ENCODE results near the gene PGR.
"Not testable (repeated sequence)": the region's sequence is repeated elsewhere in the genome, so short reads cannot be mapped to it uniquely, and the experiment has no call there.

Gene PGR

DNA sequence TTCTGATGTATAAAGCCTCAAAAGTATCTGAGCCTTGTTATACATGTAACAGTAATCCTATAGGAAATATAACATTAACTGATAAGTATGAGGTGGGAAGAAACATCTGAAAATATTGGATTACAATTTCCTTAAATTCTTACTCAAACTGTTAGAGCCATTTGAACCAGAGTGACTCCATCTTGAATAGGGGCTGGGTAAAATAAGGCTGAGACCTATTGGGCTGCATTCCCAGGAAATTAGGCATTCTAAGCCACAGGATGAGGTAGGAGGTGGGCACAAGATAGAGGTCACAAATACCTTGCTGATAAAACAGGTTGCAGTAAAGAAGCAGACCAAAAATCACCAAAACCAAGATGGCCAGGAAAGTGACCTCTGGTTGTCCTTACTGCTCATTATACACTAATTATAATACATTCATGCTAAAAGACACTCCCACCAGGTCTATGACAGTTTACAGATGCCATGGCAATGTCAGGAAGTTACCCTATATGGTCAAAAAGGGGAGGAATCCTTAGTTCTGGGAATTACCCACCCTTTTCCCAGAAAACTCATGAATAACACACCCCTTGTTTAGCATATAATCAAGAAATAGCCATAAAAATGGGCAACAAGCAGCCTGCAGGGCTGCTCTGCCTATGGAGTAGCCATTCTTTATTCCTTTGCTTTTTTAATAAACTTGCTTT is 114.9 kb downstream of the PGR start:
- no peak overlapping the region for H3K4me3 ChIP-seq (ENCODE audit: insufficient read depth, low read length, poor library complexity, severe bottlenecking)
- H3K9me2 ChIP-seq (replicated peaks; ENCODE audit: insufficient read depth, low read length): no peaks in the 10 kb centered on the region
- H3K27me3 ChIP-seq (ENCODE audit: low read length): no peaks in the 10 kb centered on the region
- H2AFZ ChIP-seq (ENCODE audit: low read depth, low read length, severe bottlenecking): no peak overlapping the region
- H4K20me1 ChIP-seq (ENCODE audit: low read depth, low read length): no peaks in the 10 kb centered on the region
- H3K79me2 ChIP-seq (ENCODE audit: insufficient read depth, low read length): no peaks in the 10 kb centered on the region
- no peak overlapping the region for H3K27ac ChIP-seq (ENCODE audit: low read depth, low read length)
- no peaks in the 10 kb centered on the region for H3K9me3 ChIP-seq (ENCODE audit: insufficient read depth, low read length)
- H3F3A ChIP-seq (ENCODE audit: insufficient read depth): no peaks in the 10 kb centered on the region
- no peaks in the 10 kb centered on the region for H3K36me3 ChIP-seq (ENCODE audit: low read length)
- H3K9ac ChIP-seq (ENCODE audit: low read length): no peak overlapping the region
- no peak overlapping the region for H3K4me2 ChIP-seq (ENCODE audit: low read depth, low read length, poor library complexity, severe bottlenecking)
- TF ChIP-seq, protein P1, sequence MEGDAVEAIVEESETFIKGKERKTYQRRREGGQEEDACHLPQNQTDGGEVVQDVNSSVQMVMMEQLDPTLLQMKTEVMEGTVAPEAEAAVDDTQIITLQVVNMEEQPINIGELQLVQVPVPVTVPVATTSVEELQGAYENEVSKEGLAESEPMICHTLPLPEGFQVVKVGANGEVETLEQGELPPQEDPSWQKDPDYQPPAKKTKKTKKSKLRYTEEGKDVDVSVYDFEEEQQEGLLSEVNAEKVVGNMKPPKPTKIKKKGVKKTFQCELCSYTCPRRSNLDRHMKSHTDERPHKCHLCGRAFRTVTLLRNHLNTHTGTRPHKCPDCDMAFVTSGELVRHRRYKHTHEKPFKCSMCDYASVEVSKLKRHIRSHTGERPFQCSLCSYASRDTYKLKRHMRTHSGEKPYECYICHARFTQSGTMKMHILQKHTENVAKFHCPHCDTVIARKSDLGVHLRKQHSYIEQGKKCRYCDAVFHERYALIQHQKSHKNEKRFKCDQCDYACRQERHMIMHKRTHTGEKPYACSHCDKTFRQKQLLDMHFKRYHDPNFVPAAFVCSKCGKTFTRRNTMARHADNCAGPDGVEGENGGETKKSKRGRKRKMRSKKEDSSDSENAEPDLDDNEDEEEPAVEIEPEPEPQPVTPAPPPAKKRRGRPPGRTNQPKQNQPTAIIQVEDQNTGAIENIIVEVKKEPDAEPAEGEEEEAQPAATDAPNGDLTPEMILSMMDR (IDR thresholded peaks at IDR 0.05; ENCODE audit: insufficient read depth, low read length, poor library complexity, severe bottlenecking): no peak
- no peak for TF ChIP-seq EZH2phosphoT487 (conservative IDR thresholded peaks at IDR 0.05; ENCODE audit: low read length)

DNA sequence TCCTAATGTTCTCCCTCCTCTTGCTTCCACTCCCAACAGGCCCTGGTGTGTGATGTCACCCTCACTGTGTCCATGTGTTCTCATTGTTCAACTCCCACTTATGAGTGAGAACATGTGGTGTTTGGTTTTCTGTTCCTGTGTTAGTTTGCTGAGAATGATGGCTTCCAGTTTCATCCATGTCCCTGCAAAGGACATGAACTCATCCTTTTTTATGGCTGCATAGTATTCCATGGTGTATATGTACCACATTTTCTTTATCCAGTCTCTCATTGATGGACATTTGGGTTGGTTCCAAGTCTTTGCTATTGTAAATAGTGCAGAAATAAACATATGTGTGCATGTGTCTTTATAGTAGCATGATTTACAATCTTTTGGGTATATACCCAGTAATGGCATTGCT is 115.9 kb downstream of the PGR start:
- not testable (repeated sequence) for H4K20me1 ChIP-seq (ENCODE audit: low read depth, low read length); H3K9me2 ChIP-seq (replicated peaks; ENCODE audit: insufficient read depth, low read length); H3K27ac ChIP-seq (ENCODE audit: low read depth, low read length); H3K9ac ChIP-seq (ENCODE audit: low read length); H3K4me3 ChIP-seq (ENCODE audit: insufficient read depth, low read length, poor library complexity, severe bottlenecking); H3K9me3 ChIP-seq (ENCODE audit: insufficient read depth, low read length); H3K4me2 ChIP-seq (ENCODE audit: low read depth, low read length, poor library complexity, severe bottlenecking); H2AFZ ChIP-seq (ENCODE audit: low read depth, low read length, severe bottlenecking); H3K79me2 ChIP-seq (ENCODE audit: insufficient read depth, low read length); H3K27me3 ChIP-seq (ENCODE audit: low read length); H3K36me3 ChIP-seq (ENCODE audit: low read length); H3F3A ChIP-seq (ENCODE audit: insufficient read depth)

DNA sequence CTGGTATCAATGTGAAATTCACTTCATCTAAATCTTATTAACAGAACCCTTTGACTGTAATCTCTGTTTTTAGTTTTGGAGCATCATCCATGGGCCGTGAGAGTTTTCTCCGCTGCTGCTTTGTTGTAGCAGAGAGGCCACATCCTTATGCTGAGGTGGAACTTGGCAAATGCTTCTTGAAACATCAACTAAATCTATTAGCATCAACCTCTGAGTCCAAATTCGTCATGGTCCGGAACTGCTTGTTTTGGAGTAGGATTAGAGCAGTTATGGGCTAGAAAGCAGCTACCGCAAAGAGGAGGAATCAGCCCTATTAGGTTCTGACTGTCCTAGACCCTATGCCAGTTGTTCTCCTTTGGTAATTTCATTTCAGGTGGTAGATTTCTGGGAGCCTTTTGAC is 117.7 kb downstream of the PGR start:
- no peak overlapping the region for H3K4me3 ChIP-seq (ENCODE audit: insufficient read depth, low read length, poor library complexity, severe bottlenecking)
- H2AFZ ChIP-seq (ENCODE audit: low read depth, low read length, severe bottlenecking): no peak overlapping the region
- H3K9me3 ChIP-seq (ENCODE audit: insufficient read depth, low read length): no peaks in the 10 kb centered on the region
- no peak overlapping the region for H3K9ac ChIP-seq (ENCODE audit: low read length)
- no peaks in the 10 kb centered on the region for H3K9me2 ChIP-seq (replicated peaks; ENCODE audit: insufficient read depth, low read length)
- H3K27me3 ChIP-seq (ENCODE audit: low read length): no peaks in the 10 kb centered on the region
- TF ChIP-seq EZH2phosphoT487 (conservative IDR thresholded peaks at IDR 0.05; ENCODE audit: low read length): no peak
- TF ChIP-seq, protein P1 (IDR thresholded peaks at IDR 0.05; ENCODE audit: insufficient read depth, low read length, poor library complexity, severe bottlenecking): no peak
- no peaks in the 10 kb centered on the region for H3F3A ChIP-seq (ENCODE audit: insufficient read depth)
- no peaks in the 10 kb centered on the region for H3K79me2 ChIP-seq (ENCODE audit: insufficient read depth, low read length)
- no peaks in the 10 kb centered on the region for H4K20me1 ChIP-seq (ENCODE audit: low read depth, low read length)
- no peak overlapping the region for H3K4me2 ChIP-seq (ENCODE audit: low read depth, low read length, poor library complexity, severe bottlenecking)
- no peaks in the 10 kb centered on the region for H3K36me3 ChIP-seq (ENCODE audit: low read length)
- no peak overlapping the region for H3K27ac ChIP-seq (ENCODE audit: low read depth, low read length)

DNA sequence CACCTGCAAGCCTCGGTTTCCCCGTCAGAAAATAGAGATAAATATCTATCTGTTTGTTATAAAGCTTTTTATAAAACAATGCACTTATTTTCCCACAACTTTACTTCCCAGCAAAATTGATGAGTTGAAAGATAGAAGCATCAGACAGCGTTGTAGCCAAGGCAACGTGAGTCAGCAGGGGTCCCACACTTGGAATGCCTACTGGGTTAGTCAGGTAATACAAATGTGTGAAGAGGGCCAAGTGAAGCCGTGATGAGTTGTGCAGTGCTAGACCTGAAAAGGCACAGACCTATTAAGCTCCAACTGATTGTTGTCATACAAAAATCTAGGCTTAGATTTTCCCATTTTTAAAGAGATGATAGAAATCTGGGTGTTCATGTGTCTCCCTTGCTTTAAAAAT is 118.7 kb downstream of the PGR start:
- no peaks in the 10 kb centered on the region for H3K79me2 ChIP-seq (ENCODE audit: insufficient read depth, low read length)
- H2AFZ ChIP-seq (ENCODE audit: low read depth, low read length, severe bottlenecking): no peak overlapping the region

More for the DNA sequence above, 118.7 kb downstream of the PGR start:
- Histone ChIP-seq H4K20me1 (ENCODE audit: low read depth, low read length) (no peaks in the 10 kb centered on the region), H3K4me3 (ENCODE audit: insufficient read depth, low read length, poor library complexity, severe bottlenecking) (no peak overlapping the region), H3K9me3 (ENCODE audit: insufficient read depth, low read length) (no peaks in the 10 kb centered on the region), H3K9ac (ENCODE audit: low read length) (no peak overlapping the region), H3K4me2 (ENCODE audit: low read depth, low read length, poor library complexity, severe bottlenecking) (no peak overlapping the region), H3F3A (ENCODE audit: insufficient read depth) (no peaks in the 10 kb centered on the region), H3K27me3 (ENCODE audit: low read length) (no peaks in the 10 kb centered on the region), H3K27ac (ENCODE audit: low read depth, low read length) (no peak overlapping the region), H3K9me2 (replicated peaks; ENCODE audit: insufficient read depth, low read length) (no peaks in the 10 kb centered on the region), H3K36me3 (ENCODE audit: low read length) (no peaks in the 10 kb centered on the region)
- TF ChIP-seq, protein P1 (IDR thresholded peaks at IDR 0.05; ENCODE audit: insufficient read depth, low read length, poor library complexity, severe bottlenecking): no peak
- no peak for TF ChIP-seq EZH2phosphoT487 (conservative IDR thresholded peaks at IDR 0.05; ENCODE audit: low read length)

Measured in SU-DHL-6 (cell line).